Loucy (cell line): ENCODE measurements around the gene MRPL16.

Experiments used
- EZH2phosphoT487 ChIP-seq: fragments of 200-600 bp; IDR thresholded peaks from 2 replicates; pipeline ENCODE4 v1.6.1; 2018; ENCODE audit warnings: antibody characterized with exemption, mild to moderate bottlenecking, moderate library complexity, borderline replicate concordance
- TF ChIP-seq, protein P1 (sequence below): fragments of 200-600 bp; sonication (generic); conservative IDR thresholded peaks from 2 replicates; pipeline ENCODE4 v1.5.1; 2014; ENCODE audit warnings: mild to moderate bottlenecking, antibody characterized with exemption, low read length

DNA sequence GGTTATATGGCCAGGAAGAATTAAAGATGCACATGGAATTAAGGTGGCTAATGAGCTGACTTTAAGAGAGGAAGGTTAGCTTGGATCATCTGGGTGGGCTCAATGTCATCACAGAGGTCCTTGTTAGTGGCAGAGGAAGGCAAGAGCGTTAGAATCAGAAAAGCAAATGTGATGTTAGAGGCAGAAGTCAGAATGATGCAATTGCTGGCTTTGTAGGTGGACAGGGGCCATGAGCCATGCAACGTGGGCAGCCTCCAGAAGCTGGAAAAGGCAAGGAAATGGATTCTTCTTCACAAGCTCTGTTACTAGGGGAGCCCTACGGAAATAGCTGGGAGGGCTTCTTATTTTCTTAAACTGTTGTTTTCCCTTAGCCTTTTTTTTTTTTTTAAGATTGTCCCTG is 37.0 kb upstream of the MRPL16 start:
- TF ChIP-seq, protein P1, sequence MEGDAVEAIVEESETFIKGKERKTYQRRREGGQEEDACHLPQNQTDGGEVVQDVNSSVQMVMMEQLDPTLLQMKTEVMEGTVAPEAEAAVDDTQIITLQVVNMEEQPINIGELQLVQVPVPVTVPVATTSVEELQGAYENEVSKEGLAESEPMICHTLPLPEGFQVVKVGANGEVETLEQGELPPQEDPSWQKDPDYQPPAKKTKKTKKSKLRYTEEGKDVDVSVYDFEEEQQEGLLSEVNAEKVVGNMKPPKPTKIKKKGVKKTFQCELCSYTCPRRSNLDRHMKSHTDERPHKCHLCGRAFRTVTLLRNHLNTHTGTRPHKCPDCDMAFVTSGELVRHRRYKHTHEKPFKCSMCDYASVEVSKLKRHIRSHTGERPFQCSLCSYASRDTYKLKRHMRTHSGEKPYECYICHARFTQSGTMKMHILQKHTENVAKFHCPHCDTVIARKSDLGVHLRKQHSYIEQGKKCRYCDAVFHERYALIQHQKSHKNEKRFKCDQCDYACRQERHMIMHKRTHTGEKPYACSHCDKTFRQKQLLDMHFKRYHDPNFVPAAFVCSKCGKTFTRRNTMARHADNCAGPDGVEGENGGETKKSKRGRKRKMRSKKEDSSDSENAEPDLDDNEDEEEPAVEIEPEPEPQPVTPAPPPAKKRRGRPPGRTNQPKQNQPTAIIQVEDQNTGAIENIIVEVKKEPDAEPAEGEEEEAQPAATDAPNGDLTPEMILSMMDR, result no peak
- no peak for TF ChIP-seq EZH2phosphoT487
